Stimulated activated naive CD8-positive, alpha-beta T cell treated with anti-CD3 and anti-CD28 coated beads, Interleukin-15, Interleukin-2, amounts not matched to agents 100 ng/mL and 50 ng/mL, for 24 hours (primary cell): ENCODE measurements around the gene C4B.
"Not testable (repeated sequence)": the region's sequence is repeated elsewhere in the genome, so short reads cannot be mapped to it uniquely, and the experiment has no call there.

Experiments
- H3K27ac Mint-ChIP-seq: one replicate; pipeline ENCODE4 v1.8.0; 2021; ENCODE audit warnings: mild to moderate bottlenecking, mixed read lengths
- H3K27me3 Mint-ChIP-seq: one replicate; pipeline ENCODE4 v1.8.0; 2021; ENCODE audit warnings: mixed read lengths
- H3K36me3 Mint-ChIP-seq: one replicate; pipeline ENCODE4 v1.8.0; 2021; ENCODE audit warnings: low read depth, mixed read lengths
- H3K4me1 Mint-ChIP-seq: one replicate; pipeline ENCODE4 v1.8.0; 2021; ENCODE audit warnings: low read depth, mixed read lengths
- H3K4me3 Mint-ChIP-seq: one replicate; pipeline ENCODE4 v1.8.0; 2021; ENCODE audit warnings: mild to moderate bottlenecking, mixed read lengths
- H3K9me3 Mint-ChIP-seq: one replicate; pipeline ENCODE4 v1.8.0; 2021; ENCODE audit warnings: mixed read lengths

C4B gene

DNA sequence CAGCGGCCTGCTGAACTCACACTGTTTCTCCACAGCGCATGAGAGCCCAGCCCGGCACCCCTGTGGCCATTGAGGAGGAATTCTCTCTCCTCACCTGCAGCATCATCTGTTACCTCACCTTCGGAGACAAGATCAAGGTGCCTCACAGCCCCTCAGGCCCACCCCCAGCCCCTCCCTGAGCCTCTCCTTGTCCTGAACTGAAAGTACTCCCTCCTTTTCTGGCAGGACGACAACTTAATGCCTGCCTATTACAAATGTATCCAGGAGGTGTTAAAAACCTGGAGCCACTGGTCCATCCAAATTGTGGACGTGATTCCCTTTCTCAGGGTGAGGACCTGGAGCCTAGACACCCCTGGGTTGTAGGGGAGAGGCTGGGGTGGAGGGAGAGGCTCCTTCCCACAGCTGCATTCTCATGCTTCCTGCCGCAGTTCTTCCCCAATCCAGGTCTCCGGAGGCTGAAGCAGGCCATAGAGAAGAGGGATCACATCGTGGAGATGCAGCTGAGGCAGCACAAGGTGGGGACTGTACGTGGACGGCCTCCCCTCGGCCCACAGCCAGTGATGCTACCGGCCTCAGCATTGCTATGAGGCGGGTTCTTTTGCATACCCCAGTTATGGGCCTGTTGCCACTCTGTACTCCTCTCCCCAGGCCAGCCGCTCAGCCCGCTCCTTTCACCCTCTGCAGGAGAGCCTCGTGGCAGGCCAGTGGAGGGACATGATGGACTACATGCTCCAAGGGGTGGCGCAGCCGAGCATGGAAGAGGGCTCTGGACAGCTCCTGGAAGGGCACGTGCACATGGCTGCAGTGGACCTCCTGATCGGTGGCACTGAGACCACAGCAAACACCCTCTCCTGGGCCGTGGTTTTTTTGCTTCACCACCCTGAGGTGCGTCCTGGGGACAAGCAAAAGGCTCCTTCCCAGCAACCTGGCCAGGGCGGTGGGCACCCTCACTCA lies 25.0 kb downstream of the C4B start:
- H3K4me3 Mint-ChIP-seq, H3K36me3 Mint-ChIP-seq: not testable (repeated sequence)

DNA sequence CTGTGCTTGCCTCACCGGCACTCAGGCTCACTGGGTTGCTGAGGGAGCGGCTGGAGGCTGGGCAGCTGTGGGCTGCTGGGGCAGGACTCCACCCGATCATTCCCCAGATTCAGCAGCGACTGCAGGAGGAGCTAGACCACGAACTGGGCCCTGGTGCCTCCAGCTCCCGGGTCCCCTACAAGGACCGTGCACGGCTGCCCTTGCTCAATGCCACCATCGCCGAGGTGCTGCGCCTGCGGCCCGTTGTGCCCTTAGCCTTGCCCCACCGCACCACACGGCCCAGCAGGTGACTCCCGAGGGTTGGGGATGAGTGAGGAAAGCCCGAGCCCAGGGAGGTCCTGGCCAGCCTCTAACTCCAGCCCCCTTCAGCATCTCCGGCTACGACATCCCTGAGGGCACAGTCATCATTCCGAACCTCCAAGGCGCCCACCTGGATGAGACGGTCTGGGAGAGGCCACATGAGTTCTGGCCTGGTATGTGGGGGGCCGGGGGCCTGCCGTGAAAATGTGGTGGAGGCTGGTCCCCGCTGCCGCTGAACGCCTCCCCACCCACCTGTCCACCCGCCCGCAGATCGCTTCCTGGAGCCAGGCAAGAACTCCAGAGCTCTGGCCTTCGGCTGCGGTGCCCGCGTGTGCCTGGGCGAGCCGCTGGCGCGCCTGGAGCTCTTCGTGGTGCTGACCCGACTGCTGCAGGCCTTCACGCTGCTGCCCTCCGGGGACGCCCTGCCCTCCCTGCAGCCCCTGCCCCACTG lies 25.9 kb downstream of the C4B start:
- not testable (repeated sequence) for H3K4me1 Mint-ChIP-seq, H3K27ac Mint-ChIP-seq, H3K9me3 Mint-ChIP-seq, H3K27me3 Mint-ChIP-seq, H3K4me3 Mint-ChIP-seq, H3K36me3 Mint-ChIP-seq

More for the DNA sequence above, 25.0 kb downstream of the C4B start:
- not testable (repeated sequence) for H3K9me3 Mint-ChIP-seq, H3K27ac Mint-ChIP-seq, H3K27me3 Mint-ChIP-seq, H3K4me1 Mint-ChIP-seq

DNA sequence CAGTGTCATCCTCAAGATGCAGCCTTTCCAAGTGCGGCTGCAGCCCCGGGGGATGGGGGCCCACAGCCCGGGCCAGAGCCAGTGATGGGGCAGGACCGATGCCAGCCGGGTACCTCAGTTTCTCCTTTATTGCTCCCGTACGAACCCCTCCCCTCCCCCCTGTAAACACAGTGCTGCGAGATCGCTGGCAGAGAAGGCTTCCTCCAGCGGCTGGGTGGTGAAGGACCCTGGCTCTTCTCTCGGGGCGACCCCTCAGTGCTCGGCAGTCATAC lies 26.4 kb downstream of the C4B start:
- H3K9me3 Mint-ChIP-seq, H3K36me3 Mint-ChIP-seq, H3K4me1 Mint-ChIP-seq, H3K27ac Mint-ChIP-seq, H3K4me3 Mint-ChIP-seq, H3K27me3 Mint-ChIP-seq: not testable (repeated sequence)

DNA sequence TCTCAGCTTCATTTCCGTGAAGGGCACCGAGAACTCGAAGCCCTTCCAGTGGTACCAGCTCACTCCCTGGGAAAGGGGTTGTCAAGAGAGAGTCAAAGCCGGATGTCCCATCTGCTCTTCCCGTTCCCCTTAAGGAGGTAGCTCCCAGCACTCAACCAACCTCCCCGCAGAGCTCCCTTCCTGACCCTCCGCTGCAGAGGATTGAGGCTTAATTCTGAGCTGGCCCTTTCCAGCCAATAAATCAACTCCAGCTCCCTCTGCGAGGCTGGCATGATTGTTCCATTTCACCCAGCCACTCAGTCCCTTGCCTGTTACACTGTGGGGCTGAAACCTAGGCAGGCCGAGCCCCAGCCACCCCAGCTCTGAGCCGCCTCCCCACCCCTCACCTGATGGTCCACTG lies 26.8 kb downstream of the C4B start:
- not testable (repeated sequence) for H3K9me3 Mint-ChIP-seq, H3K4me3 Mint-ChIP-seq, H3K4me1 Mint-ChIP-seq, H3K27ac Mint-ChIP-seq, H3K27me3 Mint-ChIP-seq, H3K36me3 Mint-ChIP-seq

DNA sequence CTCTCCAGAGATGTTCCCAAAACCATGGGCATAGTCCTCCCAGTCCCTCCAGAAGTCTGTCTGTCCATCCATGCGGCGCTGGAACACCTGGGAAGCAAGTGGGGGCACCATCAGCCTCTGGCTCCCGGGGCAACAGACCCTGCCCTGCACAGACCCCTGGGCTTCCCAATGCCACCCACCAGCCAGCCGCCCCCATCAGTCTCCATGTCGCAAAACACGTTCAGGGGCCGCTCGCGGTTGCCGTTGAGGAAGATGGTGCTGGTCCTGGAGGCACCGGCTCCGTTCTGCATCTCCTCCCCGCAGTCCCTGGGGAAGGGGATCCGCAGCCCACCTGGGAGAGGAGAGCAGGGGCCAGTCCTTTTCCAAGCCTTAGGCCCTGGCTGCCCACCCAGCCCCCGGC lies 27.7 kb downstream of the C4B start:
- not testable (repeated sequence) for H3K4me3 Mint-ChIP-seq, H3K27me3 Mint-ChIP-seq, H3K4me1 Mint-ChIP-seq, H3K36me3 Mint-ChIP-seq, H3K9me3 Mint-ChIP-seq, H3K27ac Mint-ChIP-seq

DNA sequence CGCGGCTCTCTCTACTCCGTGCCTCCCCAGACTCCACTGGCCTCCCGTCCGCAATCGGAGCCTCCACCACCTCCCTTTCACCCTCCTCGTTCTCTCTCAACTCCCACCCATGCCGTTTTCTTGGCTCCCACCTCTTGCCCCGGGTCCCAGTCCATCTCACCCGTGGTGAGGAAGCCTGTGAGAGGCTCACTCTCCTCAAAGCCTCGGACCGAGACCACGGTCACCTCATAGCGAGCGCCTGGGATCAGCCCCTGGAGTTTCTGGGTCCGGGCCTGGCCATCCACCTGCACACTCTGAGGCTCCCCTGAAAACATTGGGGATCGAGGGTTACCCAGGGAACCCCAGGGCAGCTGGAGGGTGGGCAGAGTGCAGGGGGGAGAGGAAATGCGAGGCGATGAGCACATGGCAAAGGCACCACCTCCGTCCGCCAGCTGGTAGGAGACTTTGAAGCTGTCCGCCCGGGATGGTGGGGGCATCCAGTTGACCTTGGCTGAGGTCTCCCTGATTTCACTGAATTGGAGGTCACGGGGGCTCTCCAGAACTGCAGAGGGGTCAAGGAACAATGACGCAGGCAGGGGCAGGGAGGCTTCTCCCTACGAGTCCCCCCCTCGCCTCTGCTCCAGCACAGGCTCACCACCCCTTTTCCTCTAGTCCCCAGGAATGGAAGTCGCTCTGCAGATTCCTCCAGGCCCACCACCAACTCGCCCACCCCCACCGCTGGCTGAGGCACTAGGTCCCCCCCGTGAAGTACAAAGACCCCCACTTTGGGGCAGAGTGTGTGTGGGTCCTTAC lies 29.2 kb downstream of the C4B start:
- H3K4me3 Mint-ChIP-seq, H3K9me3 Mint-ChIP-seq, H3K27ac Mint-ChIP-seq, H3K36me3 Mint-ChIP-seq, H3K4me1 Mint-ChIP-seq, H3K27me3 Mint-ChIP-seq: not testable (repeated sequence)

DNA sequence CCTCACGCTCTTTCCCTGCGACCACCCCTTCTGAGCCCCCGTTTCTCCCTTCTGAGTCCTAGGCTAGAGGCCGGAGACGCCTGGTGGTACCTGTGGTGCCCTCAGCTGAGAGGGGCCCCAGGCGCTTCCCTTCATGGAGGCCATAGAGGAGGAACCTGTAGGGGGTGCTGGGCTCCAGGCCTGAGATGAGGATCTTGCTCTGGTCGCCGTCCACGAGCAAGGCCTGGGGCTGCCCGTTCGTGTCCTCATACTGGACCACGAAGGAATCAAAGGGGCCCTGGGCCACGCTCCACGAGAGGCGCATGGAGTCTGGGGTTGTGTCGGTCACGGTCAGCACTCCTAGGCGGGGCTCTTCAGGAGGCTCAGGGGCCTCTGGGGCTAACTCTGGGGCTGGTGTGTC lies 30.3 kb downstream of the C4B start:
- H3K4me1 Mint-ChIP-seq, H3K36me3 Mint-ChIP-seq, H3K27ac Mint-ChIP-seq, H3K27me3 Mint-ChIP-seq, H3K9me3 Mint-ChIP-seq, H3K4me3 Mint-ChIP-seq: not testable (repeated sequence)

DNA sequence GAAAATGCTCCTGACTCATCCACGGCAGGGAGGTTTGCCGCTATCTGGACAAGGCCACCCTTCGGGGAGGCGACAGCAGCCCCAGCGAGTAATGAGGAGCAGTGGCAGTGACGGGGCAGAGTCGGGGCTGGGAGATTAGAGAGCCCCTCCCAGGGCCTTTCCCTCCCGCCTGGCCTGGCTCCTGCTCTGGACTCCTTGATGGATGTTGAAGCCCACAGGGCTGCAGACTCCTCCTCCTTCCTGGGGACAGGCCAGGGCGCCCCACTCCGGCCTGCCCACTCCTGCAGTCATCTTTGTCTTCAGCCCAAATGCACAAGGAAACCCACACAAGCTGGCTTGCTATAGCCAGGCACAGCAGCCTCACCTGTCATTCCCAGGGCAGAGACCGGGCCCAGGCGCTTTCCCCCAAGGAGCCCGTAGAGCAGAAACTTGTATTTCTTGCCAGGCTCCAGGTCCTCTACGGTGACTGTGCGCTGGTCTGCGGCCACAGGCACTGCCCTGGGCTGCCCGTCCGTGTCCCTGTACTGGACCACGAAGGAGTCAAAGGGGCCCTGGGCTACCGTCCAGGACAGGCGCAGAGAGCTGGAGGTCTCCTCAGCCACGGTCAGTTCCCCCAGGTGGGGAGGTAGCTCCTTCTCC lies 31.3 kb downstream of the C4B start:
- Mint-ChIP-seq H3K4me3 (no peak overlapping the region), H3K4me1 (no peaks in the 10 kb centered on the region), H3K36me3 (no peaks in the 10 kb centered on the region), H3K9me3 (no peaks in the 10 kb centered on the region), H3K27ac (no peak overlapping the region), H3K27me3 (no peaks in the 10 kb centered on the region)

DNA sequence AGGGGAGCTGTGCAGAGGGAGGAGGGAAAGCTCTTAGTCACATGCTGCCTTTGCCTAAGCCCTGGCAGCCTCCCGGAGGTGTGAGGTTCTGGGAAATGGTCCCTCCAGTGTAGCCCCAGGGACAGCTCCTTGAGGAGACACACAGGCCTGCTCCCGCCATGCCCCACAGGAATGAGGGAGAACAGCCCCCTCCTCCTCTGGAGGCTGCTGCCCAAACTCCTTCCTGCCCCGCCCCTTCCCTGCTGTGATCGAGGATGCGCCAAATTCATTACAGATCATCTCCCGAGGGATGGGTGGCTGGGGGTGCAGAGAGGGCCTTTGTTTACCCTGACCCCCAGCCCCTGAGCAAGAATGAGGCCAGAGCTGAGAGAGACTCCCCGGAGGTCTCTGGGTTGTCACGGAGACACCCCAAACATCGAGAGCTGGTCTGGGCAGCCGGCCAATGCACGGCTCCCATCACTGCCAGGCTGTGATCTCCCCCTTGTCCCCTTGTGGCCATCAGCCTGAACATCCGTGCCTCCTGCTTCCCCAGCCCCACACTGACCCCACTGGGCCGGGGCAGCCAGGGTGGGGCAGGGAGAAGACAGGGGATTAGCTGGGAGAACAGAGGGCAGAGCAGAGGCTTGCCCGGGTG lies 32.0 kb downstream of the C4B start:
- Mint-ChIP-seq H3K4me1 (no peaks in the 10 kb centered on the region), H3K4me3 (no peak overlapping the region), H3K27ac (no peak overlapping the region), H3K36me3 (no peaks in the 10 kb centered on the region), H3K27me3 (no peaks in the 10 kb centered on the region), H3K9me3 (no peaks in the 10 kb centered on the region)

DNA sequence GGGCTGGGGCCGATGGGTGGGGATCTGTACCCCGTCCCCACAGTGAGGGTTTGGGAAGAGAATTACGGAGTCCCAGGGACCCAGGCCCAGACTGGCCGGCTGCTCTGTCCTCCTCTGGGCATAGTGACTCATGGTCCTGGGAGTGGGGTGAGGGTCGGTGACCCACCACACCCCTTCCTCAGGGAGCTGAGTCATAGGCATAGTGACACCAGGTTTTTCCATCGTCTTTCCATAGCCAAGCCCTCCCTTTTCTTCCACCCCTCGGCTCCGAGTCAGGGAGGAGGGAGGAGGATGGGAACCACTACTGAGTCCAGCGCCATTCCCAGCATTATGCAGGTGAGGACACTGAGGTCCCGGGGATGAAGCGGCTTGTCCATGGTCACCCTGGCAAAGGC lies 32.5 kb downstream of the C4B start:
- Mint-ChIP-seq H3K4me1 (no peaks in the 10 kb centered on the region), H3K27ac (no peak overlapping the region), H3K27me3 (no peaks in the 10 kb centered on the region), H3K4me3 (no peak overlapping the region), H3K9me3 (no peaks in the 10 kb centered on the region), H3K36me3 (no peaks in the 10 kb centered on the region)

DNA sequence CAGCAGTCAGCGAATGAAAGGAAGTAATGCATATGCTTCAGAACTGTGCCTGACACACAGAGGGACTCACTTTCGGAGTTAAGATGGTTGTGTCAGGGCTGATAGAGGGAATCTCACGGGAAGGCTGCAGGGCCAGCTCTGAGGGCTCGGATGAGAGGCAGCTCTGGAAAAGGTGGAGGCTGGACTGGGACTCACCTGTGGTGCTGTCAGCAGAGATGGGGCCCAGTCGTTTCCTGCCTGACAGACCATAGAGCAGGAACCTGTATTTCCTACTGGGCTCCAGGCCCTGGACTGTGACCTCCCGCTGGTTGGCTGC lies 32.9 kb downstream of the C4B start:
- Mint-ChIP-seq H3K27me3 (no peaks in the 10 kb centered on the region), H3K9me3 (no peaks in the 10 kb centered on the region), H3K27ac (no peak overlapping the region), H3K36me3 (no peaks in the 10 kb centered on the region), H3K4me1 (no peaks in the 10 kb centered on the region), H3K4me3 (no peak overlapping the region)

DNA sequence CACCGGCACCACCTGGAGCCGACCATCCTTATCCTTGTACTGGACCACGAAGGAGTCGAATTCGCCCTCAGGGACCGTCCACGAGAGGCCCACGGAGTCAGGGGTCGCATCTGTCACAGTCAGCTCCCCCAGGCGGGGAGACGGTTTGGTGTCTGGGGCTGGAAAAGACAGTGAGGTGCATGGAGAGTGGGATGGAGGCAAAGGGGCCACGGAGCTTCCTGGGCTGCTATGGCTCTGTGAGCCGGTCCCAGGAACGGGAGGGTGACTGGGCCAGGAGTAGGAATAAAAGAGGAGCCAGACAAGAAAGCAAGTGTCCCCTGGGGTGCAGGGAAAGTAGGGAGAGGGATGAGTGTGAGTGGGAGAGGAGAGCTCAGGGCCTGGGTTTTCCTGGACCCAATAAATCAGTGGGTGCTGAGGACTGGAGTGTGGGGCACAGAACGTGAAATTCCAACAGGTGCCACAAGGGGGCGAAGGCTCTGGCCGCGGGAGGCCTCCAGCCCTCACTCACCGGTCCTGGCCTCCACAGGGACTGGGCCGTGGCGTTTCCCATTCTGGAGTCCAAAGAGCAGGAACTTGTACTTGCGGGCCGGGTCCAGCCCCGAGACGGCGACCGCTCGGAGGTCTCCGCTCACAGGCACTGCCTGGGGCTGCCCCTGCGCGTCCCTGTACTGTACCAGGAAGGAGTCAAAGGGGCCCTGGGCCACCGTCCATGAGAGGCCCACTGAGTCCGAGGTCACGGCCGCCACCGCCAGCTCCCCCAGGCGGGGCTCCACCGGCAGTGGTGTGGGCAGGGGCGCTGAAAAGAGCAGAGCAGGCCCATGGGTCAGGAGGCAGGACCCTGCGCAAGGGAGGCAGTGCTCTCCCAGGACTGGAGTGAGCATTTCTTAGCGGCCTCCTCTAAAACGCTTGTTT lies 33.5 kb downstream of the C4B start:
- H3K9me3 Mint-ChIP-seq, result no peaks in the 10 kb centered on the region
- no peak overlapping the region for H3K27ac Mint-ChIP-seq
- H3K4me1 Mint-ChIP-seq, result no peaks in the 10 kb centered on the region
- no peaks in the 10 kb centered on the region for H3K27me3 Mint-ChIP-seq
- no peak overlapping the region for H3K4me3 Mint-ChIP-seq
- H3K36me3 Mint-ChIP-seq, result no peaks in the 10 kb centered on the region

DNA sequence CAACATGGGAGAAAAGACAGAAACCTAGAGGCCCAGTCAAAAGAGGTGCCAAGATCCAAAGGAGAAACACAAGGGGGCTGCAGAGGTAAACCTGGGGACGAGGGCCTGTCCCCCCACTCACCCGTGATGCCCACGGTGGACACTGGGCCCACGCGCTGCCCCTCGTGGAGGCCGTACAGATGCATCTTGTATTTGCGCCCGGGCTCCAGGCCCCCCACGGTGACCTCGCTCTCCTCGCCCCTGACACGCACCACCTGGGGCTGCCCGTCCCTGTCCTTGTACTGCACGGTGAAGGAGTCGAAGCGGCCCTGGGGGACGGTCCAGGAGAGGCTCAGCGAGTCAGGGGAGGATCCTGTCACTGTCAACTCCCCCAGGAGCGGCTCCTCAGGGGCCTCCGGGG lies 34.6 kb downstream of the C4B start:
- not testable (repeated sequence) for H3K4me3 Mint-ChIP-seq, H3K4me1 Mint-ChIP-seq, H3K36me3 Mint-ChIP-seq, H3K9me3 Mint-ChIP-seq, H3K27ac Mint-ChIP-seq, H3K27me3 Mint-ChIP-seq

DNA sequence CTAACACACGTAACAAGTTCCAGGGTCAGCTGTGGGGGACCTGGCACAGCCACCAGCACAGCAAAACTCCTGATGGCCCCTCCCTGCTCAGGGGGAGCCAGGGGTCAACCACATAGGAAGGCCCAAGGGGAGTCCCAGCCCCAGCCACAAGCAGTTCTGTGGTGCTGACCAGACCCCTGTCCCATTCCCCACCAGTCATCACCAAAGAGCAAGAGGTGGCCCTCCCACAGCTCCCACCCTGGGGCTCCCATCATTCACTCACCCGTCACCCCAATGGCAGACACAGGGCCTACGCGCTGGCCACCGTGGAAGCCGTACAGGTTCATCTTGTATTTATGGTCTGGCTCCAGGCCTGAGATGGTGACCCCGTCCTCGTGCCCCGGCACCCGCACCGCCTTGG lies 35.1 kb downstream of the C4B start:
- not testable (repeated sequence) for H3K4me3 Mint-ChIP-seq, H3K27ac Mint-ChIP-seq, H3K4me1 Mint-ChIP-seq, H3K36me3 Mint-ChIP-seq, H3K27me3 Mint-ChIP-seq, H3K9me3 Mint-ChIP-seq
